IMR-90 (cell line): ENCODE data around the gene MMP27. TPM values are rescaled to one million over a fixed set of nuclear protein-coding genes. Genes with fewer than 3 reads are reported as not detected.
A peak's percentile ranks its signal among the peaks of the same experiment; 100 is the strongest.
"Not testable (repeated sequence)": the region's sequence is repeated elsewhere in the genome, so short reads cannot be mapped to it uniquely, and the experiment has no call there.

Experiments
- ATAC-seq: fragments of 200-7000 bp; cut with Tn5 transposase; 2 replicates; pipeline ENCODE4 v1.9.1; 2020; ENCODE audit warnings: low read depth, mild to moderate bottlenecking, moderate library complexity
- BruUV-seq: library from RNA; stranded (reverse); fragments of 400-500 nt; replicated peaks from 2 replicates; lab custom pipeline; 2021; lab: Mats Ljungman, UMichigan
- CTCF ChIA-PET: fragments of 300-600 bp; formaldehyde crosslinking; extraction: SDS; loops from one replicate; lab custom pipeline; 2021; ENCODE audit warnings: antibody characterized with exemption; lab: Yijun Ruan, JAX
- POLR2A ChIA-PET: fragments of 300-600 bp; sonication (Branson Sonifier 250); formaldehyde crosslinking; loops from one replicate; lab custom pipeline; 2022; ENCODE audit warnings: antibody characterized with exemption; ENCODE audit not compliant: unreplicated experiment; lab: Charles Lee
- DNase-seq: peaks from one replicate; pipeline ENCODE4 v3.0.0; 2013
- H2AFZ ChIP-seq: replicated peaks from 2 replicates; pipeline ENCODE3; 2013; ENCODE audit warnings: low read length, mild to moderate bottlenecking; ENCODE audit not compliant: poor library complexity
- H2AK5ac ChIP-seq: 2 replicates; pipeline ENCODE4 v1.6.1; 2013; ENCODE audit warnings: low read depth, low read length, inconsistent platforms
- H2AK9ac ChIP-seq: replicated peaks from 2 replicates; pipeline ENCODE3; 2013; ENCODE audit warnings: mild to moderate bottlenecking, low read depth, low read length, moderate library complexity; ENCODE audit not compliant: poor library complexity
- H2BK120ac ChIP-seq: 2 replicates; pipeline ENCODE4 v1.6.1; 2013; ENCODE audit warnings: low read depth, low read length, inconsistent platforms
- H2BK15ac ChIP-seq: 3 replicates; pipeline ENCODE4 v1.6.1; 2013; ENCODE audit warnings: low read depth, low read length, inconsistent platforms
- H2BK20ac ChIP-seq: 2 replicates; pipeline ENCODE4 v1.6.1; 2013; ENCODE audit warnings: low read depth, mild to moderate bottlenecking, inconsistent platforms, low read length, moderate library complexity
- H2BK5ac ChIP-seq: 2 replicates; pipeline ENCODE4 v1.6.1; 2013; ENCODE audit warnings: mild to moderate bottlenecking, low read depth, low read length, inconsistent platforms; ENCODE audit not compliant: poor library complexity, severe bottlenecking
- H3K14ac ChIP-seq: replicated peaks from 2 replicates; pipeline ENCODE4 v1.6.1; 2013; ENCODE audit warnings: low read depth, low read length, inconsistent platforms
- H3K18ac ChIP-seq: 2 replicates; pipeline ENCODE4 v1.6.1; 2013; ENCODE audit warnings: low read depth, low read length, control low read depth
- H3K23ac ChIP-seq: 2 replicates; pipeline ENCODE4 v1.6.1; 2013; ENCODE audit warnings: low read depth, low read length, inconsistent platforms
- H3K27ac ChIP-seq: 2 replicates; pipeline ENCODE4 v1.5.1; 2013; ENCODE audit warnings: mild to moderate bottlenecking, control low read depth, low read length; ENCODE audit not compliant: insufficient read depth
- H3K27me3 ChIP-seq: 2 replicates; pipeline ENCODE4 v1.6.1; 2013; ENCODE audit warnings: low read length; ENCODE audit not compliant: control insufficient read depth, insufficient read depth
- H3K36me3 ChIP-seq: 2 replicates; pipeline ENCODE4 v1.6.1; 2013; ENCODE audit warnings: low read length, mixed read lengths; ENCODE audit not compliant: control insufficient read depth, insufficient read depth
- H3K4ac ChIP-seq: 2 replicates; pipeline ENCODE4 v1.6.1; 2013; ENCODE audit warnings: low read depth, low read length, inconsistent platforms
- H3K4me1 ChIP-seq: 2 replicates; pipeline ENCODE4 v1.6.1; 2013; ENCODE audit warnings: low read length, mixed read lengths; ENCODE audit not compliant: control insufficient read depth, insufficient read depth
- H3K4me2 ChIP-seq: 2 replicates; pipeline ENCODE4 v1.6.1; 2013; ENCODE audit warnings: low read depth, mild to moderate bottlenecking, control low read depth, low read length, moderate library complexity
- H3K4me3 ChIP-seq: 2 replicates; pipeline ENCODE4 v1.5.1; 2013; ENCODE audit warnings: low read depth, mild to moderate bottlenecking, control low read depth, low read length, moderate library complexity; ENCODE audit not compliant: insufficient read depth
- H3K56ac ChIP-seq: 2 replicates; pipeline ENCODE4 v1.6.1; 2013; ENCODE audit warnings: low read length, inconsistent platforms; ENCODE audit not compliant: insufficient read depth; ENCODE audit errors: extremely low read depth
- H3K79me1 ChIP-seq, 2 experiments: 2 replicates each; pipeline ENCODE4 v1.6.1; 2013; ENCODE audit warnings: low read length in 2 of 2, inconsistent platforms in 1 of 2, low read depth in 1 of 2
- H3K9ac ChIP-seq: 2 replicates; pipeline ENCODE4 v1.6.1; 2013; ENCODE audit warnings: low read depth, low read length, control low read depth
- H3K9me1 ChIP-seq: 2 replicates; pipeline ENCODE4 v1.6.1; 2013; ENCODE audit warnings: low read length, inconsistent platforms; ENCODE audit not compliant: insufficient read depth
- H3K9me3 ChIP-seq: 2 replicates; pipeline ENCODE4 v1.6.1; 2013; ENCODE audit warnings: low read length; ENCODE audit not compliant: control insufficient read depth, insufficient read depth
- H4K20me1 ChIP-seq: 2 replicates; pipeline ENCODE4 v1.6.1; 2013; ENCODE audit warnings: low read length, inconsistent platforms; ENCODE audit not compliant: insufficient read depth
- H4K5ac ChIP-seq: 2 replicates; pipeline ENCODE4 v1.6.1; 2013; ENCODE audit warnings: mild to moderate bottlenecking, low read depth, low read length, control low read depth
- H4K8ac ChIP-seq, 2 experiments: 2 replicates each; pipeline ENCODE4 v1.6.1; 2013; ENCODE audit warnings: low read depth in 2 of 2, low read length in 2 of 2, control low read depth in 1 of 2, inconsistent platforms in 1 of 2
- H4K91ac ChIP-seq: 2 replicates; pipeline ENCODE4 v1.6.1; 2013; ENCODE audit warnings: low read depth, low read length, inconsistent platforms; ENCODE audit not compliant: insufficient read depth
- CTCF ChIP-seq: conservative IDR thresholded peaks from 2 replicates; pipeline ENCODE4 v1.5.1; 2012; ENCODE audit warnings: mild to moderate bottlenecking, low read depth, low read length, improper control_type of control experiment
- POLR2A ChIP-seq: IDR thresholded peaks from 2 replicates; pipeline ENCODE4 v1.6.1; 2012; ENCODE audit warnings: mild to moderate bottlenecking, low read depth, low read length
- RAD21 ChIP-seq: IDR thresholded peaks from 2 replicates; pipeline ENCODE4 v1.6.1; 2012; ENCODE audit warnings: low read length, improper control_type of control experiment
- SMC3 ChIP-seq: fragments of 150-350 bp; IDR thresholded peaks from 2 replicates; pipeline ENCODE4 v1.6.1; 2016; ENCODE audit warnings: low read depth, mild to moderate bottlenecking, antibody characterized with exemption, low read length, moderate library complexity
- WGBS, 2 experiments: methylation state at CpG; one replicate each; pipeline versions ENCODE4 v1.1.5 to v1.1.7; 2013; ENCODE audit warnings: missing lambda C conversion rate in 2 of 2; ENCODE audit not compliant: insufficient read length in 1 of 2; ENCODE audit errors: extremely low coverage in 2 of 2; 5-methylcytosine and 5-hydroxymethylcytosine counted together
- dilution Hi-C: fragments of 300-500 bp; cut with HindIII; formaldehyde crosslinking; loops from one replicate; pipeline ENCODE4 v1.14.3; 2018; ENCODE audit warnings: low sequenced_read_pairs; ENCODE audit not compliant: unreplicated experiment
- in situ Hi-C: fragments of 300-500 bp; cut with MboI; formaldehyde crosslinking; loops from 3 replicates; pipeline ENCODE4 v1.14.3; 2019; ENCODE audit warnings: low sequenced_read_pairs, inconsistent platforms, mixed read lengths
- intact Hi-C: fragments of 100-400 bp; cut with micrococcal nuclease; formaldehyde crosslinking; loops from 2 replicates; pipeline ENCODE4 v1.10.0; 2022
- polyA plus RNA-seq, 3 experiments: library from polyadenylated mRNA; depleted of rRNA; stranded (reverse); fragments of >200 nt; gene quantifications; 2 replicates each; pipeline ENCODE4 v1.2.3, GENCODE V29; 2012; ENCODE audit warnings: low replicate concordance in 1 of 3
- total RNA-seq: library from RNA; depleted of rRNA; stranded (reverse); fragments of >200 nt; gene quantifications from 2 replicates; pipeline ENCODE4 v1.2.3, GENCODE V29; 2012

MMP27 gene
- total and polyA plus RNA-seq, 2 of the 4 experiments (the other 2 are of a cell fraction): not detected

- H3K18ac ChIP-seq: no peak overlapping the region
- no peak overlapping the region for H3K4me3 ChIP-seq
- intact Hi-C loops: loop anchor here (1.0 to 2.0 kb wide), 2 partner anchors 207 to 322 kb away; no protein-coding TSS in a partner anchor
- H3K9me3 ChIP-seq: no peaks in the 10 kb centered on the region
- H2BK120ac ChIP-seq: no peak overlapping the region
- H4K20me1 ChIP-seq: no peaks in the 10 kb centered on the region
- H2AK9ac ChIP-seq: no peak overlapping the region
- H3K4ac ChIP-seq: no peak overlapping the region
- ATAC-seq (peak; percentile 73), DNase-seq (peak; percentile 47)
- no peaks in the 10 kb centered on the region for H3K79me1 ChIP-seq
- no peak overlapping the region for H2AK5ac ChIP-seq
- H2BK5ac ChIP-seq: no peak overlapping the region
- POLR2A ChIA-PET: no interaction called here
- no TSS peak for BruUV-seq
- no peak overlapping the region for H4K91ac ChIP-seq
- H3K4me2 ChIP-seq: no peak overlapping the region
- no peak overlapping the region for H3K9ac ChIP-seq
- no peak overlapping the region for H4K5ac ChIP-seq
- H3K27me3 ChIP-seq: peaks cover 16% of the 10 kb centered on the region
- WGBS, 2 experiments: no CpG with 5 or more reads among the region's 8 CpGs
- no peak overlapping the region for H3K56ac ChIP-seq
- in situ Hi-C loops: no loop called here
- CTCF ChIA-PET: interaction anchor here (0.9 kb wide), 1 partner anchor 49 kb away, joined by 3 read pairs; no protein-coding TSS in a partner anchor
- dilution Hi-C loops: no loop called here
- no peaks in the 10 kb centered on the region for H3K36me3 ChIP-seq
- no peak overlapping the region for H3K23ac ChIP-seq
- H3K14ac ChIP-seq: no peak overlapping the region
- H3K27ac ChIP-seq: no peak overlapping the region
- no peak overlapping the region for H4K8ac ChIP-seq
- peak; percentile 71 for TF ChIP-seq CTCF
- peak; percentile 80 for TF ChIP-seq RAD21
- TF ChIP-seq SMC3: peak; percentile 70
- no peak for TF ChIP-seq POLR2A
- no peak overlapping the region for H2BK20ac ChIP-seq
- peaks cover 8% of the 10 kb centered on the region for H3K4me1 ChIP-seq
- H2AFZ ChIP-seq: peak overlapping the region; percentile 29
- peaks cover 7% of the 10 kb centered on the region for H3K9me1 ChIP-seq
- H2BK15ac ChIP-seq: no peak overlapping the region
These were observed 27.8 kb upstream of the MMP27 start for GRCh38 chr11:102733232-102733875.

- POLR2A ChIA-PET, H3K18ac ChIP-seq, in situ Hi-C loops, DNase-seq, H3K4me2 ChIP-seq, H3K9me1 ChIP-seq, BruUV-seq, CTCF ChIA-PET, ATAC-seq, H4K5ac ChIP-seq, H3K79me1 ChIP-seq, H3K4me3 ChIP-seq, H3K9ac ChIP-seq, H3K27ac ChIP-seq, H3K36me3 ChIP-seq, H3K56ac ChIP-seq, H3K9me3 ChIP-seq, H4K20me1 ChIP-seq, intact Hi-C loops, H3K23ac ChIP-seq, dilution Hi-C loops: not testable (repeated sequence)
- peak overlapping the region; percentile 100 for H2AK5ac ChIP-seq
- H3K4me1 ChIP-seq: peaks cover 14% of the 10 kb centered on the region
- H4K91ac ChIP-seq: peak overlapping the region; percentile 34; the same call in 1 of the 2 replicates
- H2AK9ac ChIP-seq: peak overlapping the region; percentile 63
- peak overlapping the region; percentile 74 for H2BK5ac ChIP-seq
- H4K8ac ChIP-seq: peak overlapping the region in 1 of 2 experiments; percentile 69; a peak in 1 of 4 replicates
- peak overlapping the region; percentile 98; the same call in 1 of the 3 replicates for H2BK15ac ChIP-seq
- 27 to 88% methylated on average over 2 to 5 of the region's 8 CpGs for WGBS, 2 experiments
- H2AFZ ChIP-seq: peak overlapping the region; percentile 64
- peaks cover 11% of the 10 kb centered on the region for H3K27me3 ChIP-seq
- peak overlapping the region; percentile 73; the same call in 1 of the 2 replicates for H2BK20ac ChIP-seq
- peak overlapping the region; percentile 87 for H2BK120ac ChIP-seq
- H3K14ac ChIP-seq: peak overlapping the region; percentile 72
- H3K4ac ChIP-seq: peak overlapping the region; percentile 90
These were observed 25.4 kb upstream of the MMP27 start for GRCh38 chr11:102730944-102731343.
